ENCODE data around the gene SLC34A1.

SLC34A1 gene, protein sequence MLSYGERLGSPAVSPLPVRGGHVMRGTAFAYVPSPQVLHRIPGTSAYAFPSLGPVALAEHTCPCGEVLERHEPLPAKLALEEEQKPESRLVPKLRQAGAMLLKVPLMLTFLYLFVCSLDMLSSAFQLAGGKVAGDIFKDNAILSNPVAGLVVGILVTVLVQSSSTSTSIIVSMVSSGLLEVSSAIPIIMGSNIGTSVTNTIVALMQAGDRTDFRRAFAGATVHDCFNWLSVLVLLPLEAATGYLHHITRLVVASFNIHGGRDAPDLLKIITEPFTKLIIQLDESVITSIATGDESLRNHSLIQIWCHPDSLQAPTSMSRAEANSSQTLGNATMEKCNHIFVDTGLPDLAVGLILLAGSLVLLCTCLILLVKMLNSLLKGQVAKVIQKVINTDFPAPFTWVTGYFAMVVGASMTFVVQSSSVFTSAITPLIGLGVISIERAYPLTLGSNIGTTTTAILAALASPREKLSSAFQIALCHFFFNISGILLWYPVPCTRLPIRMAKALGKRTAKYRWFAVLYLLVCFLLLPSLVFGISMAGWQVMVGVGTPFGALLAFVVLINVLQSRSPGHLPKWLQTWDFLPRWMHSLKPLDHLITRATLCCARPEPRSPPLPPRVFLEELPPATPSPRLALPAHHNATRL

DNA sequence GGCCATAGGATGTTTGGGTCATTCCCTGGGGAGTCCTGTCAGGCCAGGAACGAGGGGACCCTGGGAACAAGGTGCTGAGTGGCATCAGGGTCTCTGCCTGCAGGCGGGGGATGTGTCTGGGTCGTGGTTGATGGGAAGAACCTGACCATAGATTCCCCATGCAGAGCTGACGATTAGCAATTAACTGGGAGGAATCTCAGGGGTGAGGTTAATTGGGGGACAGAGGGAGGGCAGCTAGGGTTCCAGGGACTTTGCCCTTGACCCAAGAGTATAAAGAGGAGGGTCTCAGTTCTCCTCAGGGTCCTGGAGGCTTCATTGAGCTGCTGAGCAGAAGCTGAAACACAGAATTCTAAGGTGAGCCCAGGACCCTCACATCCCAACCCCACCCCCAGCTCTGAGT is at the start of gene SLC34A1:
Gene SLC34A1 (plus strand): TSS at position 301 of the 400 bp plus-strand sequence. CDS start 1,308 bp downstream, outside the sequence.
- no peak for DNase-seq (ENCODE audit: low read depth)
- TF ChIP-seq, protein P1, sequence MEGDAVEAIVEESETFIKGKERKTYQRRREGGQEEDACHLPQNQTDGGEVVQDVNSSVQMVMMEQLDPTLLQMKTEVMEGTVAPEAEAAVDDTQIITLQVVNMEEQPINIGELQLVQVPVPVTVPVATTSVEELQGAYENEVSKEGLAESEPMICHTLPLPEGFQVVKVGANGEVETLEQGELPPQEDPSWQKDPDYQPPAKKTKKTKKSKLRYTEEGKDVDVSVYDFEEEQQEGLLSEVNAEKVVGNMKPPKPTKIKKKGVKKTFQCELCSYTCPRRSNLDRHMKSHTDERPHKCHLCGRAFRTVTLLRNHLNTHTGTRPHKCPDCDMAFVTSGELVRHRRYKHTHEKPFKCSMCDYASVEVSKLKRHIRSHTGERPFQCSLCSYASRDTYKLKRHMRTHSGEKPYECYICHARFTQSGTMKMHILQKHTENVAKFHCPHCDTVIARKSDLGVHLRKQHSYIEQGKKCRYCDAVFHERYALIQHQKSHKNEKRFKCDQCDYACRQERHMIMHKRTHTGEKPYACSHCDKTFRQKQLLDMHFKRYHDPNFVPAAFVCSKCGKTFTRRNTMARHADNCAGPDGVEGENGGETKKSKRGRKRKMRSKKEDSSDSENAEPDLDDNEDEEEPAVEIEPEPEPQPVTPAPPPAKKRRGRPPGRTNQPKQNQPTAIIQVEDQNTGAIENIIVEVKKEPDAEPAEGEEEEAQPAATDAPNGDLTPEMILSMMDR (conservative IDR thresholded peaks at IDR 0.05; ENCODE audit: low read depth, low read length) = no peak
- H3K4me3 ChIP-seq (ENCODE audit: low read length) = no peak within 1 kb of the TSS

DNA sequence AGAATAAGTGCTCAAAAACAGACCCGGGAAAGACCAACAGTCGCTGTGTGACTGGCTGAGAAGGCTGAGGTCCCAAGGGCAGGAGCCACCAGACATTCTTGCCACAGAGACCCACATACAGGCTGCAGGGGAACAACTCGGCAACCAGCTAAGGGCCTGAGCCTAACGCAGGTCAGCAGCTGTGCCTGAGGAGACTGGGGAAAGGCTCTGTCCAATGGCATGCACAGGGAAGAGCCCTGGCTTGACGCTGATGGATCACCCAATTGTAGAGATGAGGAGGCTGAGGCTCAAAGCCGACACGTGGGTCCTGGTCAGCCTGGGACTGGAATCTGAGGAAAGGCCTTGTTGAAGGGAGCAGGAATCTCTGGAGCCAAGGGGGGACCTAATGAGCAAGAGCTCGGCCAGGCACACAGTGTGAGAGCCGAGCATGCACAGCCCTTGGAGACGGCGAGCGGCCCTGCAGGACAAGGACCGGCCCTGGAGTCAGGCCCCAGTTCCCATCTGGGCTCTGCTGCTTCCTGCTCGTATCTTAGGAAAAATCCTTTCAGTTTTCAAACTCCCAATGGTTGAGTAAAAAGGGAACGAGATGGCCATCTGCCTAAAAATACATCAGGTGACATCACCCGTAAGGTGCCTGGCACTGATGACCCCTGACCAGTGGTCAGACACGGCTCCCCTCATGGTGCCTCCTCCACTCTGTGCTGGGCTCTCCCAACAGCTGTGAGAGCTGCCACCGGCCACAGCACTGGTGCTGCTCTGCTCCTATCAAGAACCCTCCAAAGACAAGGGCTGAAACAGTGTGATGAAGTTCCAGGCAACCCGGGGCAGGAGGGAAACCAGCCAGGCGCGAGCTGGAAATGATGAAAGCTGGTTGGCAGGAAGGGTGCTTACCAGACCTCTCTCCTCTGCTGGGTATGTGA is 49.2 kb upstream of the SLC34A1 start:
- no peak overlapping the region for H3K4me3 ChIP-seq (ENCODE audit: low read length)
- no peak for DNase-seq (ENCODE audit: low read depth)
- TF ChIP-seq, protein P1 (conservative IDR thresholded peaks at IDR 0.05; ENCODE audit: low read depth, low read length) = no peak

DNA sequence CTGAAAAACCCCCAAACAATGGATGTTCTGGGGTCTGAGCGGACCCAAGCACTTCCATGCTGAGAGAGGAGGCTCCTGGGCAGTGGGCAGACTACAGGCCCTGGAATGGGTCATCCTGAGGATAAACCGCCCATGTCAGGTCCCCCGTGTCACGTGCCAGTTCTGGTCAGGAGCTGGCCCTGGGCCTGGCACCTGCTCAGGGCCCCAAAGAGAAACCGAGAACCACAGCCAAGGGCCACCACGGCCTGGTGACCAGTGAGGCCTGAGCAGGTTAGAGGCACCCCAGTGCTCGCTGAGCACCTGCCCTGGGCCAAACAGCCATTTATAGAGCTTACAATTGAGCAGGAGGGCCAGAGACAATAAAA is 48.6 kb upstream of the SLC34A1 start:
- H3K4me3 ChIP-seq (ENCODE audit: low read length) = no peak overlapping the region
- TF ChIP-seq, protein P1 (conservative IDR thresholded peaks at IDR 0.05; ENCODE audit: low read depth, low read length) = no peak
- DNase-seq (ENCODE audit: low read depth) = no peak

DNA sequence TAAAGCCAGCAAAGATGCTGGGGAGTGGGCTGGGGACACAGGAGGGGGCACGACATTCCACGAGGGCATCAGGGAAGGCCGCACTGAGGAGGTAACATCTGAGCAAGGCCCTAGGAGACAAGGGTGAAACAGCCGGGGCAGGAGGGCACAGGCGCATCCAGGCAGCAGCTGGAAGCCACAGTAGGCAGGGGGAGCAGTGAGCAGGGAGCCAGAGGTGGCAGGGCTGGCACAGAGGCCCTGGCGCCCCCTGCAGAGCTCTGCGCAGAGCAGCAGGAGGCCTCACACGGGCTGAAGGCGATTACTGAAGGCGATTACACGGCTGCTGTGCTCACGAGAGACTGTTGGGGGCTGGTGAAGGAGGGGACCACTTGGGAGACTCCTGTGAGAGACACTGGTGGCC is 48.1 kb upstream of the SLC34A1 start:
- H3K4me3 ChIP-seq (ENCODE audit: low read length) = no peak overlapping the region
- DNase-seq (ENCODE audit: low read depth) = no peak
- TF ChIP-seq, protein P1 (conservative IDR thresholded peaks at IDR 0.05; ENCODE audit: low read depth, low read length) = peak; percentile 66

DNA sequence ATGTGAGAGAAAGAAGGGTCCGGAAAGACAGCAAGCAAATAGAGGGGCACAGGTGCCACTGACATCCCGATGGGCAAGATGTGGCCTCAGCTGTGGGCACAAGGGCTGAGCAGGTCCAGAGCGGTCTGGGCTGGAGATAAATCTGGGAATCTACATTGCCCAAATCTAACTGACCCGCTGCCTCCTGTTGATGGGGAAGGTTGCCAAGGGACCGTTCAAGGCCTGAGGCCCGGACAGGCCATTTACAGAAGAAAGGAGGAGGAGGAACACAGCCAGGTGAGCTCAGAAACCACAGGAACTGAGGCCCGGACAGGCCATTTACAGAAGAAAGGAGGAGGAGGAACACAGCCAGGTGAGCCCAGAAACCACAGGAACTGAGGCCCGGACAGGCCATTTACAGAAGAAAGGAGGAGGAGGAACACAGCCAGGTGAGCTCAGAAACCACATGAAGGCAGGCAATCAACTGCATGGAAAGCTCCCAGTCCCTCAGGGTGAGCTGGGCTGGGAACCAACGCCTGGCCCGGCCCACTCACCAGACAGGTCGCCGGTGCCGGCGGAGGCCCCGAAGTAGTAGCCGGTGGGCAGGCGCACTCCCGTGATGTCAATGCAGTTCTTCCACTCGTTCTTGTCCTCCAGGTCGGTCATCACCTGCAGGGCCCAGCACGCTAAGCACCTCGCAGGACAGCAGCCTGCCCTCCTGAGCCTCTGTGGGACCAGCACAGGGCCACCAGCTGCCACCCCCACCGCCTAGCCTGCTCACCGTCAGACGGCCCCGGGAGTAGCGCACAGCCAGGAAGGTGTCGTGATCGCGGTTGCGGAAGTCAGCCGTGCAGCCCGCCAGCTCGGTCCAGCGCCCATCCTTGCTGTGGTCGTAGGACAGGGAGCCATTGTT is 47.4 kb upstream of the SLC34A1 start:
- DNase-seq (ENCODE audit: low read depth) = no peak
- TF ChIP-seq, protein P1 (conservative IDR thresholded peaks at IDR 0.05; ENCODE audit: low read depth, low read length) = no peak
- H3K4me3 ChIP-seq (ENCODE audit: low read length) = no peak overlapping the region
